HG03064 (cell line): ENCODE measurements around the gene SERBP1.

ENCODE experiments used
- ATAC-seq: cut with Tn5 transposase; IDR thresholded peaks from one replicate; pipeline ENCODE4 v1.9.1; 2021; ENCODE audit warnings: low read depth; ENCODE audit not compliant: unreplicated experiment

The SERBP1 gene

GRCh38 chr1:67371043-67371442, 59.2 kb downstream of the SERBP1 start:
- no peak for ATAC-seq

- ATAC-seq: no peak
These were observed 62.1 kb downstream of the SERBP1 start for GRCh38 chr1:67368046-67368514.

- no peak for ATAC-seq
These were observed 62.7 kb downstream of the SERBP1 start for GRCh38 chr1:67367370-67368045.

DNA sequence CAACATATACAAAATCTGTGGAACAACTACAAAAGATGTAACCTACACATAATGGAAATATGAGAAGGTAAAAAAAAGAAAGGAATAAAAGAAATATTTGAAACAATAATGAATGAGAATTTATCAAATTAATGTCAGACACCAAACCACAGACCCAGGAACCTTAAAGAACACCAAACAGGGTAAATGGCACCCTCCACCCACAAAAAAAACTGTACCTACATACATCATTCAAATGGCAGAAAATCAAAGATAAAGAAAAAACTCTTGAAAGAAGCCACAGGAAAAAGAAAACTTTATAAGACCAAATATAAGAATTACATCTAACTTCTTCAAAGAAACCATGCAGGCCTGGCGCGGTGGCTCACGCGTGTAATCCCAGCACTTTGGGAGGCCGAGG, 68.6 kb downstream of the SERBP1 start:
- no peak for ATAC-seq

DNA sequence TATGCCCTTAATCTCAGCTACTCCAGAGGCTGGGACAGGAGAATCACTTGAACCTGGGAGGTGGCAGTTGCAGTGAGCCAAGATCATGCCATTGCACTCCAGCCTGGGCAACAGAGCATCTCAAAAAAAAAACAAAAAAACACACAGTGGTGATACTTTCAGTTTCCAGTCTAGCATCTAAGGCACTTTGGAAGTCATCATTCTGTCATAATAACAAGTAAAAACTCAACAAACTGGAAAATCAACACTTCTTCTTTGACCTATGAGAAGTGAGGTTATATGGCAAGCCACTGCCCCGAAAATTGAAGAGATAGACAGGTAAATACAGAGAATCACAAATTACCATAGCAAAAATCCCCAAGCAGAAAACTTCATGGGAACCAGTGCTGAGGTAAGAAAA, 70.6 kb downstream of the SERBP1 start:
- ATAC-seq: no peak
